Measurements from ENCODE around the gene SPEF2.

- TF ChIP-seq CTCF (IDR thresholded peaks at IDR 0.05; ENCODE audit: low read depth, low read length, missing input control): no peak
- no peak for TF ChIP-seq FOXA1 (IDR thresholded peaks at IDR 0.05)
- no peak for TF ChIP-seq EGR1 (IDR thresholded peaks at IDR 0.05; ENCODE audit: low read depth in 2 of 2)
- TF ChIP-seq REST (IDR thresholded peaks at IDR 0.05): no peak
- TF ChIP-seq RXRA (IDR thresholded peaks at IDR 0.05): no peak
- TF ChIP-seq ZBTB33 (IDR thresholded peaks at IDR 0.05): no peak
- no peak for TF ChIP-seq MAX (IDR thresholded peaks at IDR 0.05)
- TF ChIP-seq YY1 (IDR thresholded peaks at IDR 0.05): no peak
- TF ChIP-seq TAF1 (conservative IDR thresholded peaks at IDR 0.05): no peak
- TF ChIP-seq JUND (IDR thresholded peaks at IDR 0.05): no peak
- TF ChIP-seq HNF4G (IDR thresholded peaks at IDR 0.05): no peak
These were observed 90.0 kb downstream of the SPEF2 start for GRCh38 chr5:35707659-35708058.

Measured in liver (tissue), 3 donors.